Stomach (tissue), 9 donors: ENCODE measurements around the gene TYW5. TPM values are rescaled to one million over a fixed set of nuclear protein-coding genes. Genes with fewer than 3 reads are reported as not detected.
"Not testable (repeated sequence)": the region's sequence is repeated elsewhere in the genome, so short reads cannot be mapped to it uniquely, and the experiment has no call there.

Experiments
- DNase-seq, 2 donors: peaks; one replicate each; pipeline versions ENCODE4 v3.0.0 to v3.0.0-alpha.2; 2013 to 2019
- H3K27ac ChIP-seq, 5 donors: fragments of 200-600 bp in 4 of 5; sonication (generic) in 4 of 5; one replicate each; pipeline ENCODE4 v1.5.1; 2013 to 2019; ENCODE audit warnings: mild to moderate bottlenecking in 1 of 5, moderate library complexity in 1 of 5
- H3K27me3 ChIP-seq, 3 donors: fragments of 200-600 bp; sonication (generic); one replicate each; pipeline ENCODE4 v1.5.1; 2017 to 2019; ENCODE audit warnings: mixed run types in 1 of 3
- H3K36me3 ChIP-seq, 4 donors: fragments of 200-600 bp; sonication (generic); 1 replicate in 3 of 4; 2 replicates in 1 of 4; pipeline ENCODE4 v1.5.1; 2016 to 2019
- H3K4me1 ChIP-seq, 4 donors: fragments of 200-600 bp; sonication (generic); one replicate each; pipeline ENCODE4 v1.5.1; 2016 to 2019
- H3K4me3 ChIP-seq, 4 donors: fragments of 200-600 bp; sonication (generic) in 3 of 4; one replicate each; pipeline ENCODE4 v1.5.1; 2016 to 2019; ENCODE audit warnings: mild to moderate bottlenecking in 1 of 4
- H3K9me3 ChIP-seq, 4 donors: fragments of 200-600 bp; sonication (generic); one replicate each; pipeline ENCODE4 v1.5.1; 2016 to 2019
- EP300 ChIP-seq: sonication (generic); formaldehyde crosslinking; IDR thresholded peaks from one replicate; pipeline ENCODE4 v1.6.1; 2017; ENCODE audit warnings: antibody characterized with exemption
- POLR2A ChIP-seq, 4 donors: fragments of 450-650 bp; IDR thresholded peaks; one replicate each; pipeline ENCODE4 v1.6.1; 2016; ENCODE audit warnings: antibody characterized with exemption in 4 of 4, control low read depth in 2 of 4, mild to moderate bottlenecking in 1 of 4, moderate library complexity in 1 of 4
- POLR2AphosphoS5 ChIP-seq, 3 donors: sonication (generic); formaldehyde crosslinking; IDR thresholded peaks; one replicate each; pipeline ENCODE4 v1.6.1; 2016; ENCODE audit warnings: antibody characterized with exemption in 3 of 3
- WGBS, 5 donors: extraction: QIAGEN DNeasy Blood & Tissue Kit in 3 of 5; methylation state at CpG; one replicate each; pipeline versions ENCODE4 v1.1.5 to v1.1.7; 2013 to 2018; 5-methylcytosine and 5-hydroxymethylcytosine counted together
- intact Hi-C: fragments of 100-400 bp; cut with DNase I; formaldehyde crosslinking; loops from one replicate; pipeline ENCODE4 v1.15.1; 2023; ENCODE audit warnings: low total_unique reads
- polyA plus RNA-seq, 3 donors: library from polyadenylated mRNA; stranded (reverse); fragments of 200-250 nt; gene quantifications; one replicate each; pipeline ENCODE4 v1.2.3, GENCODE V29; 2013
- total RNA-seq, 5 donors: library from RNA; depleted of rRNA; stranded (reverse); fragments of >200 nt; gene quantifications; one replicate each; pipeline versions ENCODE4 v1.1.0 to v1.2.3, GENCODE V29; 2014 to 2016
- TF ChIP-seq, protein P1 (sequence below), 7 experiments: fragments of 450-650 bp in 4 of 7; fragments of 200-600 bp in 3 of 7; sonication (generic) in 3 of 7; IDR thresholded peaks; one replicate each; pipeline ENCODE4 v1.5.1; 2016 to 2019; ENCODE audit warnings: antibody characterized with exemption in 7 of 7, control low read depth in 2 of 7, mild to moderate bottlenecking in 1 of 7
- donor health status: healthy with polysubstance abuse.
- donor health status: Bipolar disorder and iron deficiency.
- donor health status: healthy.

The TYW5 gene
- total and polyA plus RNA-seq, 8 donors = 1.2 to 25.3 (median 3.8) TPM

DNA sequence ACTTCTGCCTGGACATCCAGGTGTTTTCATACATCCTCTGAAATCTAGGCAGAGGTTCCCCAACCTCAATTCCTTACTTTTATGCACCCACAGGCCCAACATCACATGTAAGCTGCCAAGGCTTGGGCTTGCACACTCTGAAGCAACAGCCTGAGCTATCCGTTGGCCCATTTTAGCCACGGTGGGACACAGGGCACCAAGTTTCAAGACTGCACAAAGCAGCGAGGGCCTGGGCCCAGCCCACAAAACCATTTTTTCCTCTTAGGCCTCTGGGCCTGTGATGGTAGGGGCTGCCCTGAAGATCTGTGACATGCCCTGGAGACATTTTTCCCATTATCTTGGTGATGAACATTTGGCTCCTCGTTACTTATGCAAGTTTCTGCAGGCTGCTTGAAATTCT lies 38.3 kb downstream of the TYW5 start:
- Histone ChIP-seq H3K27ac (no peak overlapping the region), H3K27me3 (no peaks in the 10 kb centered on the region), H3K4me1 (peaks cover 8 to 31% (median 23%) of the 10 kb centered on the region in 4 donors), H3K4me3 (no peak overlapping the region), H3K36me3 (peaks cover 11 to 45% (median 34%) of the 10 kb centered on the region in 4 donors), H3K9me3 (no peaks in the 10 kb centered on the region)
- no peak for TF ChIP-seq POLR2AphosphoS5 (IDR thresholded peaks at IDR 0.05)
- no peak for TF ChIP-seq POLR2A (IDR thresholded peaks at IDR 0.05)
- TF ChIP-seq, protein P1, sequence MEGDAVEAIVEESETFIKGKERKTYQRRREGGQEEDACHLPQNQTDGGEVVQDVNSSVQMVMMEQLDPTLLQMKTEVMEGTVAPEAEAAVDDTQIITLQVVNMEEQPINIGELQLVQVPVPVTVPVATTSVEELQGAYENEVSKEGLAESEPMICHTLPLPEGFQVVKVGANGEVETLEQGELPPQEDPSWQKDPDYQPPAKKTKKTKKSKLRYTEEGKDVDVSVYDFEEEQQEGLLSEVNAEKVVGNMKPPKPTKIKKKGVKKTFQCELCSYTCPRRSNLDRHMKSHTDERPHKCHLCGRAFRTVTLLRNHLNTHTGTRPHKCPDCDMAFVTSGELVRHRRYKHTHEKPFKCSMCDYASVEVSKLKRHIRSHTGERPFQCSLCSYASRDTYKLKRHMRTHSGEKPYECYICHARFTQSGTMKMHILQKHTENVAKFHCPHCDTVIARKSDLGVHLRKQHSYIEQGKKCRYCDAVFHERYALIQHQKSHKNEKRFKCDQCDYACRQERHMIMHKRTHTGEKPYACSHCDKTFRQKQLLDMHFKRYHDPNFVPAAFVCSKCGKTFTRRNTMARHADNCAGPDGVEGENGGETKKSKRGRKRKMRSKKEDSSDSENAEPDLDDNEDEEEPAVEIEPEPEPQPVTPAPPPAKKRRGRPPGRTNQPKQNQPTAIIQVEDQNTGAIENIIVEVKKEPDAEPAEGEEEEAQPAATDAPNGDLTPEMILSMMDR (IDR thresholded peaks at IDR 0.05) = no peak
- no peak for TF ChIP-seq EP300
- DNase-seq = no peak
- intact Hi-C loops = no loop called here
- WGBS, 5 donors = 83 to 99% (median 94%) methylated on average over 4 of the region's 4 CpGs

GRCh38 chr2:199914372-199914958 lies 40.8 kb downstream of the TYW5 start:
- intact Hi-C loops = no loop called here
- peak in 1 of 2 donors; percentile 21 for DNase-seq
- 23 to 43% (median 28%) methylated on average over 2 of the region's 2 CpGs for WGBS, 5 donors
- Histone ChIP-seq H3K9me3 (no peaks in the 10 kb centered on the region), H3K4me3 (no peak overlapping the region), H3K27me3 (no peaks in the 10 kb centered on the region), H3K4me1 (peaks cover 14 to 39% (median 31%) of the 10 kb centered on the region in 4 donors), H3K36me3 (peaks cover 11 to 35% (median 31%) of the 10 kb centered on the region in 4 donors), H3K27ac (no peak overlapping the region)
- TF ChIP-seq POLR2AphosphoS5 (IDR thresholded peaks at IDR 0.05) (no peak), POLR2A (IDR thresholded peaks at IDR 0.05) (no peak), EP300 (no peak)
- TF ChIP-seq, protein P1 (IDR thresholded peaks at IDR 0.05) = no peak

GRCh38 chr2:199912553-199913114 lies 42.7 kb downstream of the TYW5 start:
- H3K9me3 ChIP-seq = not testable (repeated sequence)

DNA sequence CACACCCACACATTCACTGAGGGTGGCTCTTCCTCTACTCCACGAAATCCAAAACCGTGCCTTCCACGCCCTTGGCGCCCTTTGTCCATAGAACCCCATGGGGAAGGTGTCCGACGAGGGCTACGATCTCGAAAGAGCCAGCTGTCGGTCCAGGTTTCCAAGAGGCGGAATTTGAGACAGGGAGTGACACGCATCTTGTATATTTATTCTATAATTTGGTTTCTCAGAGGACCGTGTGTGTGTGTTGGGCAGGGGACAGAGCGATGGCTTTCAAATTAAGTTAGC lies 43.5 kb downstream of the TYW5 start:
- intact Hi-C loops = no loop called here
- WGBS, 5 donors = 0% methylated on average over 13 of the region's 13 CpGs
- Histone ChIP-seq H3K27ac (peak overlapping the region; percentile 94 to 100 (median 98)), H3K4me1 (peaks cover 14 to 39% (median 31%) of the 10 kb centered on the region in 4 donors), H3K9me3 (no peaks in the 10 kb centered on the region), H3K4me3 (peak overlapping the region; percentile 69 to 95 (median 80)), H3K36me3 (peaks cover 0 to 10% (median 9%) of the 10 kb centered on the region in 4 donors), H3K27me3 (no peaks in the 10 kb centered on the region)
- DNase-seq = no peak
- TF ChIP-seq POLR2AphosphoS5 (IDR thresholded peaks at IDR 0.05) (no peak), POLR2A (IDR thresholded peaks at IDR 0.05) (no peak), EP300 (no peak)
- TF ChIP-seq, protein P1 (IDR thresholded peaks at IDR 0.05) = no peak

More at GRCh38 chr2:199912553-199913114, 42.7 kb downstream of the TYW5 start:
- H3K4me3 ChIP-seq = peak overlapping the region; percentile 69 to 95 (median 80)
- DNase-seq, intact Hi-C loops, H3K27me3 ChIP-seq: not testable (repeated sequence)
- 88 to 93% (median 91%) methylated on average over 12 of the region's 12 CpGs for WGBS, 5 donors
- H3K4me1 ChIP-seq = peaks cover 14 to 39% (median 31%) of the 10 kb centered on the region in 4 donors
- H3K36me3 ChIP-seq = peaks cover 3 to 17% (median 16%) of the 10 kb centered on the region in 4 donors
- H3K27ac ChIP-seq = peak overlapping the region in 1 of 5 donors; percentile 100
